ENCODE measurements around the gene TSPAN11.

TSPAN11 gene

DNA sequence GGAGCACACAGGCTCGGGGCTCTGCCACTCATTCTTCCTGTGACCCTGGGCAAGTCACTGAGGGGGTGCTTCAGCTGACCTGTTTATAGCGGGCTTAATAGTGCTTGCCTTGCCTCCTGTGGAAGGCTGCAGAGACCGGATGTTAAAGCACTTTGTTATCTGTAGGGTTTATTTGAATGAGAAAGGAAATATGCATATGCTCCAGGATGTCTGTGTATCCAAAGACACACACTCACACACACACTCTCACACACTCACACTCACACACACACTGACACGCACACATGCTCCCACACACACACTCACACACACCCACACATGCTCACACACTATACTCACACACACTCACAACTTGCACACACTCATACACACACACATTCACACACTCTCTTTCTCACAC, 91.0 kb downstream of the TSPAN11 start (continued):
- TF ChIP-seq, protein P1, sequence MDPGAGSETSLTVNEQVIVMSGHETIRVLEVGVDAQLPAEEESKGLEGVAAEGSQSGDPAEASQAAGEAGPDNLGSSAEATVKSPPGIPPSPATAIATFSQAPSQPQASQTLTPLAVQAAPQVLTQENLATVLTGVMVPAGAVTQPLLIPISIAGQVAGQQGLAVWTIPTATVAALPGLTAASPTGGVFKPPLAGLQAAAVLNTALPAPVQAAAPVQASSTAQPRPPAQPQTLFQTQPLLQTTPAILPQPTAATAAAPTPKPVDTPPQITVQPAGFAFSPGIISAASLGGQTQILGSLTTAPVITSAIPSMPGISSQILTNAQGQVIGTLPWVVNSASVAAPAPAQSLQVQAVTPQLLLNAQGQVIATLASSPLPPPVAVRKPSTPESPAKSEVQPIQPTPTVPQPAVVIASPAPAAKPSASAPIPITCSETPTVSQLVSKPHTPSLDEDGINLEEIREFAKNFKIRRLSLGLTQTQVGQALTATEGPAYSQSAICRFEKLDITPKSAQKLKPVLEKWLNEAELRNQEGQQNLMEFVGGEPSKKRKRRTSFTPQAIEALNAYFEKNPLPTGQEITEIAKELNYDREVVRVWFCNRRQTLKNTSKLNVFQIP (CRISPR knock-in tag; IDR thresholded peaks at IDR 0.05; ENCODE audit: borderline replicate concordance, low read depth), result no peak
- TF ChIP-seq ZNF565 (CRISPR knock-in tag; conservative IDR thresholded peaks at IDR 0.05; ENCODE audit: low read depth) (no peak), OSR1 (CRISPR knock-in tag; IDR thresholded peaks at IDR 0.05) (no peak), PPARA (CRISPR knock-in tag; IDR thresholded peaks at IDR 0.05; ENCODE audit: borderline replicate concordance) (no peak), ZFP3 (CRISPR knock-in tag; IDR thresholded peaks at IDR 0.05) (no peak)
- TF ChIP-seq, protein P2, sequence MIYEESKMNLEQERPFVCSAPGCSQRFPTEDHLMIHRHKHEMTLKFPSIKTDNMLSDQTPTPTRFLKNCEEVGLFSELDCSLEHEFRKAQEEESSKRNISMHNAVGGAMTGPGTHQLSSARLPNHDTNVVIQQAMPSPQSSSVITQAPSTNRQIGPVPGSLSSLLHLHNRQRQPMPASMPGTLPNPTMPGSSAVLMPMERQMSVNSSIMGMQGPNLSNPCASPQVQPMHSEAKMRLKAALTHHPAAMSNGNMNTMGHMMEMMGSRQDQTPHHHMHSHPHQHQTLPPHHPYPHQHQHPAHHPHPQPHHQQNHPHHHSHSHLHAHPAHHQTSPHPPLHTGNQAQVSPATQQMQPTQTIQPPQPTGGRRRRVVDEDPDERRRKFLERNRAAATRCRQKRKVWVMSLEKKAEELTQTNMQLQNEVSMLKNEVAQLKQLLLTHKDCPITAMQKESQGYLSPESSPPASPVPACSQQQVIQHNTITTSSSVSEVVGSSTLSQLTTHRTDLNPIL (CRISPR knock-in tag; IDR thresholded peaks at IDR 0.05; ENCODE audit: low read depth), result no peak

DNA sequence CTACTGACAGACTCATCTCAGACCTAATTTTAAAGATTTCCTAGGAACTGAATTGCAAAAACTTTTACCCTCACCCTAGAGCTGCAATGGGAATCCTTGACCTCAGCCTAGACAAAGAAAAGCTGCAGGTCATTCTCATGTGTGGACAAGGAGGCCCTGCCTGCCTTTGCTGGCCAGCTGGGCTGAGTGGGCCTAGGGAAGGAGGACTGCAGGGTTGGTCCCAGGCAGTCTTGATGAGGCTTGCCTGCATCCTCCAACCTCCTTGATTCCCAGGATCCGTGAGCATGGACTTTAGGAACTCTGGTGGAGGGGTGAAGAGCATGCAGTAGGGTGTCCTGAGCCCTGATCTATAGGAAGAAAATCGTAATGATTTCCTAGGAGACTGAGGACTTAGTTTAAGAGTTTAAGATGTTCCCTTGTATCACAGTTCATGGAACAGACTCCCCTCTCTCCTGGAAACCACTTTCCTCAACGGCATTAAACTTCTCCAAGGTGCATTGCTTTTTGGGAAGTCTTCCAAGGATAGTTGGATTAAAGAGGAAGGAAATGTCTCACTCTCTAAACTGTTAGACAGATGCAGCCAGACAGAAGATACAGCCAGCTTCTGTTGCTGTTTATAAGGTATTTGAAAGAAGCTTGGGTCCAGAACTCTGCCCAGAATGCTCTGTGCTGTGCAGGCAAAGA, 91.7 kb downstream of the TSPAN11 start:
- no peak for TF ChIP-seq RARB (CRISPR knock-in tag; IDR thresholded peaks at IDR 0.05)
- TF ChIP-seq SNAI2 (CRISPR knock-in tag; IDR thresholded peaks at IDR 0.05), result no peak
- TF ChIP-seq, protein P3, sequence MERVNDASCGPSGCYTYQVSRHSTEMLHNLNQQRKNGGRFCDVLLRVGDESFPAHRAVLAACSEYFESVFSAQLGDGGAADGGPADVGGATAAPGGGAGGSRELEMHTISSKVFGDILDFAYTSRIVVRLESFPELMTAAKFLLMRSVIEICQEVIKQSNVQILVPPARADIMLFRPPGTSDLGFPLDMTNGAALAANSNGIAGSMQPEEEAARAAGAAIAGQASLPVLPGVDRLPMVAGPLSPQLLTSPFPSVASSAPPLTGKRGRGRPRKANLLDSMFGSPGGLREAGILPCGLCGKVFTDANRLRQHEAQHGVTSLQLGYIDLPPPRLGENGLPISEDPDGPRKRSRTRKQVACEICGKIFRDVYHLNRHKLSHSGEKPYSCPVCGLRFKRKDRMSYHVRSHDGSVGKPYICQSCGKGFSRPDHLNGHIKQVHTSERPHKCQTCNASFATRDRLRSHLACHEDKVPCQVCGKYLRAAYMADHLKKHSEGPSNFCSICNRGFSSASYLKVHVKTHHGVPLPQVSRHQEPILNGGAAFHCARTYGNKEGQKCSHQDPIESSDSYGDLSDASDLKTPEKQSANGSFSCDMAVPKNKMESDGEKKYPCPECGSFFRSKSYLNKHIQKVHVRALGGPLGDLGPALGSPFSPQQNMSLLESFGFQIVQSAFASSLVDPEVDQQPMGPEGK (CRISPR knock-in tag; IDR thresholded peaks at IDR 0.05; ENCODE audit: borderline replicate concordance), result no peak
- no peak for TF ChIP-seq ZNF8 (CRISPR knock-in tag; IDR thresholded peaks at IDR 0.05)
- TF ChIP-seq ZNF70 (CRISPR knock-in tag; IDR thresholded peaks at IDR 0.05), result no peak
- TF ChIP-seq TCF4 (CRISPR knock-in tag; IDR thresholded peaks at IDR 0.05; ENCODE audit: borderline replicate concordance), result no peak
- no peak for TF ChIP-seq TOX (CRISPR knock-in tag; IDR thresholded peaks at IDR 0.05; ENCODE audit: borderline replicate concordance)
- no peak for TF ChIP-seq ZFP30 (CRISPR knock-in tag; IDR thresholded peaks at IDR 0.05)
- no peak for TF ChIP-seq ZC3H10 (CRISPR knock-in tag; IDR thresholded peaks at IDR 0.05)
- TF ChIP-seq ARNTL (CRISPR knock-in tag; IDR thresholded peaks at IDR 0.05; ENCODE audit: borderline replicate concordance, low read depth), result no peak
- no peak for TF ChIP-seq BACH2 (CRISPR knock-in tag; IDR thresholded peaks at IDR 0.05; ENCODE audit: borderline replicate concordance)
- TF ChIP-seq, protein P4, sequence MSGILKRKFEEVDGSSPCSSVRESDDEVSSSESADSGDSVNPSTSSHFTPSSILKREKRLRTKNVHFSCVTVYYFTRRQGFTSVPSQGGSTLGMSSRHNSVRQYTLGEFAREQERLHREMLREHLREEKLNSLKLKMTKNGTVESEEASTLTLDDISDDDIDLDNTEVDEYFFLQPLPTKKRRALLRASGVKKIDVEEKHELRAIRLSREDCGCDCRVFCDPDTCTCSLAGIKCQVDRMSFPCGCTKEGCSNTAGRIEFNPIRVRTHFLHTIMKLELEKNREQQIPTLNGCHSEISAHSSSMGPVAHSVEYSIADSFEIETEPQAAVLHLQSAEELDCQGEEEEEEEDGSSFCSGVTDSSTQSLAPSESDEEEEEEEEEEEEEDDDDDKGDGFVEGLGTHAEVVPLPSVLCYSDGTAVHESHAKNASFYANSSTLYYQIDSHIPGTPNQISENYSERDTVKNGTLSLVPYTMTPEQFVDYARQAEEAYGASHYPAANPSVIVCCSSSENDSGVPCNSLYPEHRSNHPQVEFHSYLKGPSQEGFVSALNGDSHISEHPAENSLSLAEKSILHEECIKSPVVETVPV (CRISPR knock-in tag; IDR thresholded peaks at IDR 0.05), result no peak
- TF ChIP-seq CSDC2 (CRISPR knock-in tag; IDR thresholded peaks at IDR 0.05), result no peak
- TF ChIP-seq, protein P1 (CRISPR knock-in tag; IDR thresholded peaks at IDR 0.05; ENCODE audit: borderline replicate concordance, low read depth), result no peak
- TF ChIP-seq ISL1 (CRISPR knock-in tag; IDR thresholded peaks at IDR 0.05), result no peak
- TF ChIP-seq, protein P2 (CRISPR knock-in tag; IDR thresholded peaks at IDR 0.05; ENCODE audit: low read depth), result no peak
- no peak for TF ChIP-seq OSR1 (CRISPR knock-in tag; IDR thresholded peaks at IDR 0.05)
- TF ChIP-seq PPARA (CRISPR knock-in tag; IDR thresholded peaks at IDR 0.05; ENCODE audit: borderline replicate concordance), result no peak

More for the DNA sequence above, 91.7 kb downstream of the TSPAN11 start:
- no peak for ATAC-seq

All from SK-N-SH treated with all-trans-retinoic acid at 6 μM for 48 hours (cell line).